ENCODE measurements around the gene EML3.

- no peak for TF ChIP-seq TBP (IDR thresholded peaks at IDR 0.05; ENCODE audit: low read depth, low read length)
- TF ChIP-seq CREB1 (IDR thresholded peaks at IDR 0.05) = no peak
- no peak for TF ChIP-seq EP300 (IDR thresholded peaks at IDR 0.05; ENCODE audit: borderline replicate concordance in 1 of 2, low read depth in 2 of 2, low read length in 2 of 2)
- TF ChIP-seq CHD2 (IDR thresholded peaks at IDR 0.05; ENCODE audit: low read length) = no peak
- no peak for TF ChIP-seq EZH2 (IDR thresholded peaks at IDR 0.05; ENCODE audit: low read depth, low read length, severe bottlenecking)
Observed at GRCh38 chr11:62608776-62609175, 3.8 kb downstream of the EML3 start.
